ENCODE results near the gene EP300. TPM values are rescaled to one million over a fixed set of nuclear protein-coding genes. Genes with fewer than 3 reads are reported as not detected.
"Not testable (repeated sequence)": the region's sequence is repeated elsewhere in the genome, so short reads cannot be mapped to it uniquely, and the experiment has no call there.

Gene EP300
- total RNA-seq (2014; rRNA removed; shearing (Covaris generic)) = 24.0 and 27.3 TPM in 2 replicates

- DNase-seq (ENCODE audit: low read depth) = peak; percentile 76
Observed at GRCh38 chr22:41092023-41092817, at the start of gene EP300. Gene EP300 (plus strand): TSS chr22:41092592. CDS start chr22:41093005, 413 bp downstream.

GRCh38 chr22:41043722-41044121 lies 48.7 kb upstream of the EP300 start:
- DNase-seq (ENCODE audit: low read depth) = no peak

- DNase-seq (ENCODE audit: low read depth) = not testable (repeated sequence)
Observed at GRCh38 chr22:41045575-41045974, 46.8 kb upstream of the EP300 start.

- DNase-seq (ENCODE audit: low read depth) = no peak
Observed at GRCh38 chr22:41047801-41048211, 44.6 kb upstream of the EP300 start.

- DNase-seq (ENCODE audit: low read depth) = not testable (repeated sequence)
Observed at GRCh38 chr22:41048345-41048744, 44.0 kb upstream of the EP300 start.

- peak; percentile 93 for DNase-seq (ENCODE audit: low read depth)
Observed at GRCh38 chr22:41048791-41049717, 43.3 kb upstream of the EP300 start.

- not testable (repeated sequence) for DNase-seq (ENCODE audit: low read depth)
Observed at GRCh38 chr22:41049795-41050194, 42.6 kb upstream of the EP300 start.

- no peak for DNase-seq (ENCODE audit: low read depth)
Observed at GRCh38 chr22:41050883-41051282, 41.5 kb upstream of the EP300 start.

- DNase-seq (ENCODE audit: low read depth) = peak; percentile 39
Observed at GRCh38 chr22:41052661-41053490, 39.5 kb upstream of the EP300 start.

- no peak for DNase-seq (ENCODE audit: low read depth)
Observed at GRCh38 chr22:41057076-41057475, 35.3 kb upstream of the EP300 start.

GRCh38 chr22:41062146-41062545 lies 30.2 kb upstream of the EP300 start:
- no peak for DNase-seq (ENCODE audit: low read depth)

- DNase-seq (ENCODE audit: low read depth) = not testable (repeated sequence)
Observed at GRCh38 chr22:41064326-41064725, 28.1 kb upstream of the EP300 start.

GRCh38 chr22:41066341-41066740 lies 26.1 kb upstream of the EP300 start:
- DNase-seq (ENCODE audit: low read depth) = not testable (repeated sequence)

- not testable (repeated sequence) for DNase-seq (ENCODE audit: low read depth)
Observed at GRCh38 chr22:41067968-41068367, 24.4 kb upstream of the EP300 start.

- no peak for DNase-seq (ENCODE audit: low read depth)
Observed at GRCh38 chr22:41070665-41071331, 21.6 kb upstream of the EP300 start.

GRCh38 chr22:41074061-41074460 lies 18.3 kb upstream of the EP300 start:
- no peak for DNase-seq (ENCODE audit: low read depth)

GRCh38 chr22:41074466-41074865 lies 17.9 kb upstream of the EP300 start:
- no peak for DNase-seq (ENCODE audit: low read depth)

- DNase-seq (ENCODE audit: low read depth) = no peak
Observed at GRCh38 chr22:41074941-41075710, 17.3 kb upstream of the EP300 start.

GRCh38 chr22:41075946-41076345 lies 16.4 kb upstream of the EP300 start:
- DNase-seq (ENCODE audit: low read depth) = no peak

- no peak for DNase-seq (ENCODE audit: low read depth)
Observed at GRCh38 chr22:41076857-41077256, 15.5 kb upstream of the EP300 start.

All from RPMI7951 (cell line).